Fibroblast of lung (primary cell): Measurements from ENCODE around the gene DNAJC1. TPM values are rescaled to one million over a fixed set of nuclear protein-coding genes. Genes with fewer than 3 reads are reported as not detected.

Source experiments
- DNase-seq, 2 donors: peaks; one replicate each; pipeline versions ENCODE4 v3.0.0 to v3.0.0-alpha.2; 2010; ENCODE audit warnings: low read depth in 2 of 2
- H2AFZ ChIP-seq: 2 replicates; pipeline ENCODE4 v1.5.1; 2012; ENCODE audit warnings: low read length, control low read depth, inconsistent platforms
- H3K27ac ChIP-seq: 2 replicates; pipeline ENCODE4 v1.5.1; 2011; ENCODE audit warnings: low read length, control low read depth; ENCODE audit not compliant: insufficient read depth
- H3K27me3 ChIP-seq: 2 replicates; pipeline ENCODE4 v1.5.1; 2011; ENCODE audit warnings: mild to moderate bottlenecking, low read length; ENCODE audit not compliant: control insufficient read depth, insufficient read depth
- H3K36me3 ChIP-seq: 2 replicates; pipeline ENCODE4 v1.5.1; 2011; ENCODE audit warnings: low read length; ENCODE audit not compliant: control insufficient read depth, insufficient read depth
- H3K4me1 ChIP-seq: 2 replicates; pipeline ENCODE4 v1.5.1; 2011; ENCODE audit warnings: low read length; ENCODE audit not compliant: control insufficient read depth, insufficient read depth; ENCODE audit errors: extremely low read depth
- H3K4me2 ChIP-seq: 2 replicates; pipeline ENCODE4 v1.5.1; 2011; ENCODE audit warnings: low read length, control low read depth; ENCODE audit not compliant: insufficient read depth; ENCODE audit errors: extremely low read depth
- H3K4me3 ChIP-seq, 4 experiments: fragments of 200-600 bp in 1 of 4; sonication (generic) in 1 of 4; replicated peaks in 1 of 4; 2 replicates each; pipeline ENCODE4 v1.5.1; 2011 to 2016; ENCODE audit warnings: low read length in 4 of 4, low read depth in 3 of 4, mild to moderate bottlenecking in 3 of 4, control low read depth in 2 of 4, inconsistent platforms in 1 of 4, mixed read lengths in 1 of 4; ENCODE audit not compliant: insufficient read depth in 1 of 4; ENCODE audit errors: control extremely low read depth in 1 of 4
- H3K79me2 ChIP-seq: 2 replicates; pipeline ENCODE4 v1.5.1; 2012; ENCODE audit warnings: mild to moderate bottlenecking, low read length, inconsistent platforms; ENCODE audit not compliant: control insufficient read depth, insufficient read depth
- H3K9ac ChIP-seq: 2 replicates; pipeline ENCODE4 v1.5.1; 2011; ENCODE audit warnings: mild to moderate bottlenecking, low read length, control low read depth; ENCODE audit not compliant: insufficient read depth
- H3K9me3 ChIP-seq: 2 replicates; pipeline ENCODE4 v1.5.1; 2012; ENCODE audit warnings: low read depth, low read length; ENCODE audit not compliant: control insufficient read depth, insufficient read depth
- H4K20me1 ChIP-seq: 2 replicates; pipeline ENCODE4 v1.5.1; 2011; ENCODE audit warnings: low read length; ENCODE audit not compliant: control insufficient read depth, insufficient read depth; ENCODE audit errors: extremely low read depth
- CTCF ChIP-seq, 2 donors: IDR thresholded peaks in 1 of 2; conservative IDR thresholded peaks in 1 of 2; 1 replicate in 1 of 2; 2 replicates in 1 of 2; pipeline ENCODE4 v1.5.1; 2011 to 2012; ENCODE audit warnings: low read length in 2 of 2, control low read depth in 1 of 2, inconsistent platforms in 1 of 2, low read depth in 1 of 2, mild to moderate bottlenecking in 1 of 2
- EZH2 ChIP-seq: IDR thresholded peaks from 2 replicates; pipeline ENCODE4 v1.5.1; 2012; ENCODE audit warnings: low read length, control low read depth, mild to moderate bottlenecking; ENCODE audit errors: missing control alignments
- polyA plus RNA-seq, 2 donors: library from polyadenylated mRNA; depleted of rRNA in 1 of 2; stranded (reverse) in 1 of 2; unstranded in 1 of 2; fragments of >200 nt; gene quantifications; 2 replicates each; pipeline ENCODE4 v1.2.1, GENCODE V29; 2011 to 2012; ENCODE audit warnings: missing spikeins in 1 of 2
- total RNA-seq: library from RNA; depleted of rRNA; stranded (reverse); fragments of >200 nt; gene quantifications from 2 replicates; pipeline ENCODE4 v1.2.1, GENCODE V29; 2014

The DNAJC1 gene
- total and polyA plus RNA-seq, 2 donors (not counting 1 experiment from before 2014, with no cell fraction given), result 27.7 to 46.2 TPM

GRCh38 chr10:21961847-21962246 lies 41.7 kb downstream of the DNAJC1 start:
- TF ChIP-seq EZH2 (no peak), CTCF (conservative IDR thresholded peaks at IDR 0.05 in 1 of 2, IDR thresholded peaks at IDR 0.05 in 1 of 2; ENCODE audit: low read depth in 1 of 2, low read length in 2 of 2) (no peak)
- Histone ChIP-seq H3K27me3 (no peaks in the 10 kb centered on the region), H3K79me2 (no peaks in the 10 kb centered on the region), H3K4me1 (no peaks in the 10 kb centered on the region), H4K20me1 (no peaks in the 10 kb centered on the region), H3K4me2 (no peak overlapping the region), H3K36me3 (no peaks in the 10 kb centered on the region), H3K9me3 (no peaks in the 10 kb centered on the region), H2AFZ (no peak overlapping the region), H3K4me3 (no peak overlapping the region), H3K27ac (no peak overlapping the region), H3K9ac (no peak overlapping the region)
- no peak for DNase-seq

GRCh38 chr10:21959998-21960397 lies 43.5 kb downstream of the DNAJC1 start:
- H3K4me2 ChIP-seq, result no peak overlapping the region
- H4K20me1 ChIP-seq, result no peaks in the 10 kb centered on the region
- H3K27me3 ChIP-seq, result no peaks in the 10 kb centered on the region
- no peak overlapping the region for H3K4me3 ChIP-seq
- no peaks in the 10 kb centered on the region for H3K36me3 ChIP-seq
- TF ChIP-seq EZH2 (no peak), CTCF (conservative IDR thresholded peaks at IDR 0.05 in 1 of 2, IDR thresholded peaks at IDR 0.05 in 1 of 2; ENCODE audit: low read depth in 1 of 2, low read length in 2 of 2) (no peak)
- no peaks in the 10 kb centered on the region for H3K4me1 ChIP-seq
- no peak for DNase-seq
- H3K79me2 ChIP-seq, result no peaks in the 10 kb centered on the region
- H3K27ac ChIP-seq, result no peak overlapping the region
- H3K9me3 ChIP-seq, result no peaks in the 10 kb centered on the region
- H3K9ac ChIP-seq, result no peak overlapping the region
- H2AFZ ChIP-seq, result no peak overlapping the region

GRCh38 chr10:21954690-21955089 lies 48.8 kb downstream of the DNAJC1 start:
- Histone ChIP-seq H3K4me2 (no peak overlapping the region), H3K27me3 (no peaks in the 10 kb centered on the region), H3K27ac (no peak overlapping the region), H3K4me3 (no peak overlapping the region), H3K79me2 (no peaks in the 10 kb centered on the region), H4K20me1 (no peaks in the 10 kb centered on the region), H2AFZ (no peak overlapping the region), H3K36me3 (no peaks in the 10 kb centered on the region), H3K9ac (no peak overlapping the region), H3K9me3 (no peaks in the 10 kb centered on the region), H3K4me1 (no peaks in the 10 kb centered on the region)
- TF ChIP-seq CTCF (conservative IDR thresholded peaks at IDR 0.05 in 1 of 2, IDR thresholded peaks at IDR 0.05 in 1 of 2; ENCODE audit: low read depth in 1 of 2, low read length in 2 of 2) (no peak), EZH2 (no peak)
- DNase-seq, result no peak
